HG02759 (cell line): ENCODE measurements around the gene SLC24A4.

Experiments
- ATAC-seq: cut with Tn5 transposase; IDR thresholded peaks from one replicate; pipeline ENCODE4 v1.9.1; 2021; ENCODE audit warnings: mild to moderate bottlenecking, moderate library complexity; ENCODE audit not compliant: unreplicated experiment

SLC24A4 gene

DNA sequence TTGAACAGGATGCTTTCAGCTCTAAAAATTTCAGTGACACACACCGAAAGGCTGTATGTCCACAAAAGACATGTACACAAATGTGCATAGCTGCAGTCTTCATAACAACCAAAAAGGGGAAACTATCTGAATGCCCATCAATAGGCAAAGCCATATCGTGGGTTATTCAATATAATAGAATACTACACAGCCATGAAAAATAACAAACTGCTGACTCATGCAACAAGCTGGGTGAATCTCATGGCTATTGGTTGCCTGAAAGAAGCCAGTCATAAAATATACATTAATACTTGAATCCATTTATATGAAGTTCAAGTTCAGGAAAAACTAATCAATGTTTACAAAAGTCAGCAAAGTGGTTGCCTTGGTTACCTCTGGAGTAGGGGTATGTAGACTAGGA is 132.3 kb downstream of the SLC24A4 start:
- ATAC-seq: no peak

DNA sequence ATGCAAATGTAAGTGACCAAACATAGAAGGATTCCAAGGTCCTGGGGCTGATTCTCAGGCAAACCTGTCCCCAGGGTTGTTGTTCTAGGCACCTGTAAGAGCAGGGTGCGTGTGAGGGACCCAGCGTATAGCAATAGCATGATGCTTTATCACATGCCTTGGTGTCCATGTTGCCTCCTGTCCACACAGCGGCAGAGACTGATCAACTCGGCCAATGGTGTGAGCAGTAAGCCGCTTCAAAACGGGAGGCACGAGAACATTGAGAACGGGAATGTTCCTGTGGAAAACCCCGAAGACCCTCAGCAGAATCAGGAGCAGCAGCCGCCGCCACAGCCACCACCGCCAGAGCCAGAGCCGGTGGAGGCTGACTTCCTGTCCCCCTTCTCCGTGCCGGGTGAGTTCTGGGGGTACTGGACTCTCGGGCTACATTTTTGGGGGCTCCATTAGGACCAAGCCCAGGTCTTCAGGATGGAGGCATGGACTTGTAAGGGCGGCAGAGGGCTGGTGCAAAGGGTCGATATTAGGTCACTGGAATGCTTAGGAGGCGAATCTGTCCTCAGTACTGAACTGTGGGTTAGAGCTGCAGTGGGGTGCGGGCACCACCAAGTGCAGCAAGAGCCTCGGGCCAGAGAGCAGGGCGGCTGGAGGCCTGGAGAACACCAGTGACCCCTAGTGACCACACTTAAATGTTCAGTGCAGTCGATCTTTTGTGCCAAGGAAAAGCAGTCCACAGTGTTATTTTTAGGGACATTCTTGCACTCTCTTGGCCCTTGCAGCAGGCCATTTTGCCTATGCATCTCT is 133.4 kb downstream of the SLC24A4 start:
- no peak for ATAC-seq

DNA sequence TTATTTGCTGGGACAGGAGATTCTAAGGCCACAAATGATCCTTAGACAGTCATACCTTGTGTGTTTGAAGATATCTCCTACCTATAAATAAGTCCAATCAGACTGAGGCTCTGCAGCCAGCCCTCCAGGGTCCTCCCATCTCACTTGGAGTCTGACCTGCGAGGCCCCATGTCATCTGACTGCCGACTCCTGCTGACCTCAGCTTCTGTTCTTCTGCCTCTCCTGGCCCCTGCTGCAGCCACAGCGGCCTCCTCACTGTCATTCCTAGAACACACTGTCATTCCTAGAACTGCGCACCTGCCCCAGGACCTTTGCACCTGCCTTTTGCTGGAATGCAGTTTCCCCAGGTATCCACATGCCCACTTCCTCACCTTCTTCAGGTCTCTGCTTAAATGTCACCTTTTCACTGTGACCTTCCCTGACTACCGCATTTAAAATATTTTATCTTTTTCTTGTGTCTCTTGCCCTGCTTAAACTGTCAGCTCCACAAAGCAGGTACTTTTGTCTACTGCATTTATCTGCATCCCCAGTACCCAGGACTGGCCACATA is 134.1 kb downstream of the SLC24A4 start:
- no peak for ATAC-seq

DNA sequence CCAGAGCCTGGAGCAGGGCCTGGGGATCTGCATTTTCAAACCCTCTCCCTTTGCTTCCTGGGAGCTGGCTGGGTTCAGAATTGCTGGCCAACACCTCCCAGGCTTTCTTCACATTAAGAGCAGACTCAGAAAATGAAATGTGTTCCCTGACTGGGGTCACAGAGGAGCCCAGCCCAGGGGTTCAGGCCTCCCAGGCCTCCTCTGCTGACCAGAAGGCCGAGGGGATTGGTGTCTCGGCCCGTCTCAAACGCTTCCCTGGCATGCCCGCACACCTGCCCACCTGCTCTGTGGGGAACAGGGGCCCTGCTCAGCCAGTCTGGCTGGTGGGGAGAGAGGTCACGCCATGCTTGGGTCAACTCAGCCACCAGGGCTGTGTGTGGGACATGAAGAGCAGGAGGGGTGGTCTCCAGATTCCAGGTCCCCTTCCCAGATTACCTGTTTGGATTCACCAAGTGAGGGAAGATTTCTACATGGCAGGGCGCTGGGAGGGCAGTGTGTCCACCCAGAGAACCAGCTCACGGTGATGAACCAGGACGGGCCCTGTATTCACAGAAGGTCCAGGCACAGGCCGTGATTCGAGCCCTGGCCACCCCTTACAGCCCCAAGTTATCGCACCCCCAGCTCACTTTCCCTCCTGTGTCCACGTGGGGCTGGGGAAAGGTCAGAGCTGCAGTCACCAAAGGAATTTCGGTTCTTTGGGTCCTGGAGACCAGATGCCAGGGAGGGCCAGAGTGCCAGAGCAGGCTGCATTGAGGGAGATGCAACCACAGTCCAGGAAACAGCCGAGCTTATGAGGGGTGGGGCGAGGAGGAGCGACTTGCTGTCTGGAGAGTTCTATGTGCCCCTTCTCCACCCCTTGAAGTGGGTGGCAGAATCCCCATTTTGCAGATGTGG is 135.4 kb downstream of the SLC24A4 start:
- no peak for ATAC-seq

DNA sequence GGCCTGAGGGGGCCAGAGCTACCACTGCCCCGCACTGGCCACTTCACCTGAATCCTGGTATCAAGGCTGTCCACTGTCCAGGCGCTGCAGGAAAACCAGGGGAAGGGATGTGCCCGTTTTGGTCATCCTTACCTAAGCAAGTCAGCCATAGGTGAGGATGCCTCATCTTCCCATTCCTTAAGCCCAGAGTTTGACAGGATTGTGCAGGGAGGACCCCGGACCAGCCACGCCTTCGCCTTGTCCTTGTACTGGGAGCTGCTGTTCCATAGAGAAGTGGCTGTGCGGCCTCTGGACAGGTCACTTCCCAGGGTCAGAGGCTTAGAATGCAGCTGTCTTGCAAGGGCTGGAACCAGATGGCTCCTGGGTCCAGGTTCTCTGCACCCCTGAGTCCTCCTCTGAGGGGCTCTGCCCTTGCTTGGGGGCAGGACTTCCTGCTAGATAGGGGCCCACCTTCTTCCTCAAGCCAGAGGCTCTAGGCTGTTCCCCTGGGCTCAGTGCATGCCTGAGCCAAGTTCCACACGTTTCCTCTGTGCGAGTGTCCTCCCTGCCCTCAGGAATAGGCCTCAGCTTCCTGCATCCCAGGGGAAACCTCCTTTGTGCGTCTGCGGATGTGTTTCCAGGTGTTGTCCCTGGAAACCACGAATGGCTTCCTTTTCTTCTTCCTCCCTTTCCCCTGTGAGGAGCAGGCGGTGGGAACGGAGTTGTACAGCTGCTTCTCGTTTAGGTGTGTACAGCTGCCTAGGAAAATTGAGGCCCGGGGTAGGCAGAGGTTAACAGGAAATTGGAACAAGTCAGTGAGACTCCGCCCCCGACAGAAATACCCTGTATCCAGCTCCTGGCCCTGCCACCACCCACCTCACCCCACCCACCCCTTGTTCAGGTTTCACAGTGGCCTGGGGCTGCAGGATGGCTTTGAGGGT is 136.3 kb downstream of the SLC24A4 start:
- ATAC-seq: no peak

DNA sequence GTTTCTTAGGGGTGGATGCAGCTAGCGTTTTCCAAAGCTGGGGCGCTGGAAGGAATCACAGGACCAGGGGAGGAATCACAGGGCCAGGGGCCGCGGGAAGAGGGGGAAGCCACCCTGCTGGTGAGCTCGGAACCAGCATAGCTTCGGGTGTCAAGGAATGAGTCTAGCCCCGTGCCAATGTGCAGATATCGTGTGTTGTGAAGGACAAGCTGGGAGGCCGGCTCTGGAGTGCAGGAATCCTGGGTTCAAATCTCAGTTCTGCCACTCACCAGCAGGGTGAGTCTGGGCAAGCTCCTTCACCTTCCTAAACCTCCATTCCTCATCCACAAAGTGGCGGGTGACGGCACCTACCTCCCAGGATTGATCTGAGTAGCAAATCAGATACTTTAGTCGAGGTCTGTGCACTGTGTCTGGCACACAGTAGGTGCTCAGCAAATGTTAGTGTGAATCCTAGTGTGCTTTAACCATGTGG is 137.0 kb downstream of the SLC24A4 start:
- no peak for ATAC-seq

DNA sequence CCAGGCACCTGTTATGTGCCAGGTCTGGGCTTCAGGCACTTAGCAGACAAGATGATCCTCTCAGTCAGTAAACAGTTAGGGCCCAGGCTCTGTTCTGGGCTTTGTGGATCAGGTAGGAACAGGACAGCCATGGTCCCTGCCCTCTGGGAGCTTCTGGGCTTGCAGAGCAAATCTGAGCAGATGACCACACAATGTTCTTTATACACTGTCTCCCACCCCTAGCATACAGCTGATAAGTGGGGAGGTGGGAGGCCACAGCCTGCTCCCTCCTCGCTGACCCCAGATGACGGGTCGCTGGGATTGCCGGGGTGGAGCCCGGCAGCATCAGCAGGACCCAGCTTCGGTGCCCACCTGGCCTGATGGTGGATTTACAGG is 137.6 kb downstream of the SLC24A4 start:
- no peak for ATAC-seq

DNA sequence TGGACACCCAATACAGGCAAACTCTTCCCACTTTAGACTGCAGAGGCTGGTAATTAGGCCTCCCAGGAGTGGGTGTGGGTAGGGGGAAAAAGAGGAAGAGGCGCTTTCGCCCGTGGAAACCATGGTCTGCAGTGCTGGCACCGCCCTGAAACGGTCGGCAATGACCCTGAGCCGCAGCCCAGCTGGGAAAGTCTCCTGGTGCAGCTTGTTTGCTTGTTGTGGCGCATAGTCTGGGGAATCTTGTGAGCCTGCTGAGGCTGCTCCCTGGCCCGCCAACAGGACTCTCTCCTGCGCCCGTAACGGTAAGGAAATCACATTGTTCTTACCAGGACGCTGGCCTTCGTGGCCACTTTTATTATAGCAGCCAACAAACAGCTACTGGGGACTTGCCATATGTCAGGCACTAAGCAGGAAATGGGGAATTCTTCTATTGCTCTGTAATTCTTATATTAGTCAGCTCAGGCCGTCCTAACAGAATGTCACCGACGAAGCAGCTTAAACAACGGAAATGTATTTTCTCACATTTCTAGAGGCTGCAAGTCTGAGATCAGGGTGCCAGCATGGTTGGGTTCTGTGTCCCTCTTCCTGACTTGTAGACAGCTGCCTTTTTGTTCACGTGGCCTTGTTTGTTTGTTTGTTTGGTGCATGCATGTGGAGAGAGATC is 138.1 kb downstream of the SLC24A4 start:
- ATAC-seq: peak; percentile 64

DNA sequence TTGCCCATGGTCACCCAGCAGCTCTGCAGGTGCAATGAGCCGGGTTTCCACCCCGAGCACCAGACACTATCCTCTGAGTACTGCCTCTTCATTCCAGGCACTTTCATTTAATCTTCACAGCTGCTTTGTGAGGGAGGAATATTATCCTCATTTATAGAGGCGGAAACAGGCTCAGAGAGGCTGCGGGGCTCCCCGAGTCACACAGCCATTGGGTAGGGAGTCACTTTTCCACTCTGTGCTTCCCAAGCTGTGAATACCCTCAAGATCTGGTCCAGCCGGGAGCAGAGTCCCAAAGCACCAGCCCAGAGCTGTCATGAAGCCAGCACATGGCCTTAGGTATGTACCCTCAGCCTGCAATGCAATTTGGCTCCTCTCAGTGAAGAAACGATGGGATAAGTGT is 138.9 kb downstream of the SLC24A4 start:
- no peak for ATAC-seq

DNA sequence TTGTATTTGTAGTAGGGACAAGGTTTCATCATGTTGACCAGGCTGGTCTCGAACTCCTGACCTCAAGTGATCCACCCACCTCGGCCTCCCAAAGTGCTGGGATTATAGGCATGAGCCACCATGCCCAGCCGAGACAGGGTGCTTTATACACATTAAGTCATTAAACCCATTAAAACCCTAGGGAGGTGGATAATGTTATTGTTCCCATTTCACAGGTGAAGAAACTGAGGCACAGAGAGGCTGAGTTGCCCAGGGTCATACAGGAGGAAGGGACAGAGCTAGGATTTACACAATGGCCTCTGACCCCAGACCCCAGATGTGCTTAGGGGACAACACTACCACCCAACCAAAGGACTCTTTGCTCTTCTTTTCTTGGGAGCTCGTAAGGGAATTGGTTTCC is 139.6 kb downstream of the SLC24A4 start:
- ATAC-seq: no peak

DNA sequence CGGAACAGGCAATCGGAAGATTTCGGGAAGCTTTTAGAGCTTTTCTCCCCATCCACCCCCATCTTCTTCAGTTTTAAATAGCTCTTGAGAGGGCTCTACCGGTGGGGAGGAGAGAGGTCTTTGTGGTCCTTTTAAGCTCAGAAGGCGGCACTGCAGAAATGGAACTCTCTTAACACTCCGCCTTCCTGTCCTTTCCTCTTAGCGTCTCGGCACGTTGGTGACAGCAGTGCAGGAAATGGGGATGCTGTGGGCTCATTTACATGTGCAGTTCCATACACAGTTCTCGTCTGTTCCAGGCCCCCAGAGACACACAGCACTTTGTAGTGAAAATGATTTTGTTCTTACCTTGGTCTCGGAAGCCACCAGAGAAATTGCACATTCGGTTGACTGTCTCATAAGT is 140.2 kb downstream of the SLC24A4 start:
- ATAC-seq: no peak

DNA sequence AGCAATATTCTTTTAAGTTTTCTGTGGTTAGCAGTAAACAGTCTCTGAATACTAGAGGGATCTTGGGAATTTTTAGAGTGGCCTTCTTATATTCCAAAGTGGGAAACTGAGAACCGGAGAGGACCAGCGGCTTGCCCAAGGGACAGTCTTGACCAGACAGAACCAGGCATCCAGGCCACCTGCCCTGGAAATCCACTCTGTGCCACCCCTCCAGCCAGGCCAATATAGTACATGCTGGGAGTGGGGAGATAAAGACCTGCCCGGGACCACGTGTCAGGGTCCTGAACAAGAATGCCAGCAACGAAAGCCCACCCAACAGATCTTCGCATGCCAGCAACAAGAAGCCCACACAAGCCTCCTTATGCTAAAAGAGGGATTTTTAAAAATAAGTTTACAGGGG is 141.2 kb downstream of the SLC24A4 start:
- ATAC-seq: no peak

DNA sequence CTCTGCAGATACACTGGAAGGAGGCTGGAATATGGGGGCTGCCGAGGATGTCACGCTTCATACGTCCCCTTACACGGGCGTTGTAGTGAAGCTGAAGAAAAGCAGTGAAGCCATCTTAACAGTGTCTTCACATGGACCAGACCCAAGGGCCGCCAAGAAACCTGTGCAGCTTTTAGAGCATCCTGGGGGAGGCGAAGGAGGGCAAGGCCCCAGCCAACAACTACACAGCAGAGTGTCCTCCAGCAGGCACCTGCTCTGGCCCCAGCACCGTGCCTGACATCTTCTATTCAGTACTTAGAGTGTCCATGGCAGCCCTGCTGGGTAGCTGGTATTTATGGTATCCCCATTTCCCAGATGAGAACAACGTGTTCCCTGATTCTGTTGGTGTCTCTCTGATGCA is 141.8 kb downstream of the SLC24A4 start:
- no peak for ATAC-seq

DNA sequence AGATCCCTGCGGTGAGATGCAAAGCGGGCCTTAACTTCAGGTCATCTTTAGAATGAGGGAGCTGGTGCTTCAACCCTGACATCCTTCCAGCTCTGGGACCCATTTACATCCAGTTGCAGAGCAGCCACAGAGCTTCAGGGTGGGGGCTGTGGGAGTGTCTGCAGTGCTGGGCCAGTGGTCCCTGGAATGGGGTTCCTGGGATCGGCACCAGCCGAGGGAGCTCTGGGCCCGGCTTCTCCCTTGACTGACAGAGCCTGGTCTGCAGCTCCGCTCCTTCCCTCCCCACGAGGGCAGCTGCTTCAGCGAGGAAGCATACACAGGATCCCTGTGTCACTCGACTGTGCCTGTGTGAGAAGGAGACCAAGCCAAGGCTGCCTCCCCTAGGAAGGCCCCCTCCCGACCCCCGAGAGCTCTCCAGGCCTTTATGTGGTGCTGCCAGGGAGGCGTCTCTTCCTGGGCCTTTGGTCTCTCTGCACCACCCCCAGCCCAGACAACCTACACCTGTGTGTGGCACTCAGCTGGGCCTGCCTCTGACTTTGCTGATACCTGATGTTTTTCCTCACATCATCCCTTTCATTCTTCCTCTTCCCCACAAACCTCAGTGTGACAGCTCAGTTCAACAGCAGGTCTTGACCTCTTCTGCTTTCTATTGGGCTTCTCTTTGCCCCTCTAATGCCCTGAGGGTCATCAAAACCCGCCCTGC is 142.5 kb downstream of the SLC24A4 start:
- ATAC-seq: no peak

DNA sequence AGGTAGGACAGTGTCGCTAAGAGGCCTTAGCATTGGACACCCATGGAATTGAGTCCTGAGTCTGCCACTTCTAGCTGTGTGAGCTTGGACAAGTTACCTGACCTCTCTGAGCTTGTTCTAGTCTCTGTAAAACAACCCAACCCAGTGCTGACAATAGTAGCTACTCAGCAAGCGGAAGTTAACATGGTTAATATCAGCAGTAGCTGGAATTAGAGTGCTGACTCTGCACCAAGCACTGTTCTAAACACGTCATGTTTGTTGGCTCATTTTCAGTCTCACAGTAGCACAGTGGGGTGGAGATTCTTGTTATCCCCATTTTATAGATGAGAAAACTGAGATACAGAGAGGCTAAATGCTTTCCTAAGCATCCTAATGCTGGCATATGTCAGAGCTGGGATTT is 143.1 kb downstream of the SLC24A4 start:
- ATAC-seq: no peak

DNA sequence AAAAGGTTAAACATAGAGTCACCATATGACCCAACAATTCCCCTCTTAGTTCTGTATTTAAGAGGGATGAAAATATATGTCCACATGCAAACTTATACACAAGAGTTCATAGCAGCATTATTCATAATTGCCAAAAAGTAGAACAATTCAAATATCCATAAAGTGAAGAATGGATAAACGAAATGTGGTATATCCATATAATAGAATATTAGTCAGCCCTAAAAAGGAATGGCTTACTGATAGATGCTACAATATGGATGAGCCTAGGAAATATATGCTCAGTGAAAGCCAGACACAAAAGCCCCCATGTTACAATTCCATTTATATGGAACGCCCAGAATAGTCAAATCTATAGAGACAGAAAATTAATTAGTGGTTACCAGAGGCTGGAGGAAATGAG is 146.6 kb downstream of the SLC24A4 start:
- ATAC-seq: no peak

DNA sequence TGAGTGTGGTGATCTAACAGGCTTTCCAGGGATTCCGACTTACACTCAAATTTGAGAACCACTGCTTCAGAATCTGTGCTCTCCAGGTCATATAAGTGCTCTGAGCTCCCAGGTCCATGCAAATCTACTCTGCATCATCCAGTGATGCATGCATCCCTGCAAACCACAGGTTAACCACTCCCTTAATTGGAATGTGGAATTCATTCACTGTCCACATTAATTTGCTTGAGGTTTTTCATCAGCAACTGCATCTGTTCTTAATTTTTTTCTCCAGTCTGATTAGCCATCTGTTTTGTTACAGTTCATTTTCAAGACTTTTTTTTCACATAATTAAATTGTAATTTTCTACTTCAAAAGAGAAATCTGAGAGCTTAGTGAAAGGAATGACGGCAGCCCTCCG is 147.2 kb downstream of the SLC24A4 start:
- no peak for ATAC-seq

DNA sequence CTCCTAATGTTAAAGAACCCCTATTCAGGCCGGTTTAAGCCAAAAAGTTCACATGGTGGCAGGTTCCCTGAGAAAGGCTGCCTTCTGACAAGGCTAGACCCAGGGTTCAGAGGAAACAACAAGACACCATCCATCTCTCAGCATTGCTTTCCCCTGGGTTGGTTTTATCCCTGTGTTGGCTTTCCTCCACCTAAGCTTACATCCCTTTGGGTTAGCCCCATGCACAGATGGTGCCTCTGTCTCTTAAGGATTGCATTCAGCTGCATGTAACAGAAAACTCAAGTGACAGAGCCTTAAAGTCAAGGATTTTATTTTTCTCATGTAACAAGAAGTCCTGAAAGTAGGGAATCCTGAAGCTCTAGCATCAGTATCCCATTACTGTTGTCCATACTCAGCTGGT is 147.8 kb downstream of the SLC24A4 start:
- ATAC-seq: no peak

DNA sequence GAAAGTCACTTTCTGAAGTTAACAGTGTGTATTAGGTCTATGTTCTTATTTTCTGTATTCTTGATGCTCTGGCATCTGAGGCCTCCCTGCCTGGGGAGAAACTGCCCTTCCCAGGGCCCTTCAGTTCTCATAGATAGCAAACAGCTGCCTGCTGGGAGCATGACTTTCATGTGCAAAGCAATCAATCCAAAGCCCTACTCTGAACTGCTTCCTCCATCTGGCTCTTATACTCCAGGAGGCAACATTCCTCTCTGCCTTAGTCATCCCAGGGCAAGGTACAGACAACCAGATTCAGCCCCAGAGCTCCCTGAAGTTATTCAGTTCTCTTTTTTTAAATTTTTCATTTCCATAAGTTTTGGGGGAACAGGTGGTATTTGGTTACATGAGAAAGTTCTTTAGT is 149.0 kb downstream of the SLC24A4 start:
- no peak for ATAC-seq

DNA sequence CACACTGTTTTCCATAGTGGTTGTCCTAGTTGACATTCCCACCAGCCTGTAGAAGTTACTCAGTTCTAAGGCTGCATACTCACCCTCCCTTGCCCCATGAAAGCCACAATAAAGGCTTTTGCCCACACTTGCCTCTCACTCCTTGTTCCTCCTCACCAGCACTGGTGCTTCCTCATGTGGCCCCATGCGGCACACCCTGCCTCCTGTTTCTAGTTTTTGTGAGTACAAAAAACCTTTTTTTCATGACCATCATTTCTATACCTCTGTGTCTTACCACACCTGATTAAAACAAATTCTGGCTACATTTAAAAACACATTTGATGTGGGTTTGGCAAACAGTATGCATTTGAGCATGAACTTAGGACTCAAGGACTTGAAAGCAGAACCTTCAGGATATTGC is 149.9 kb downstream of the SLC24A4 start:
- no peak for ATAC-seq
